HG03354 (cell line): ENCODE results near the gene NOS1.
A peak's percentile ranks its signal among the peaks of the same experiment; 100 is the strongest.
"Not testable (repeated sequence)": the region's sequence is repeated elsewhere in the genome, so short reads cannot be mapped to it uniquely, and the experiment has no call there.

Experiments used
- ATAC-seq: cut with Tn5 transposase; IDR thresholded peaks from one replicate; pipeline ENCODE4 v1.9.1; 2021; ENCODE audit warnings: mild to moderate bottlenecking; ENCODE audit not compliant: unreplicated experiment, poor library complexity, severe bottlenecking

NOS1 gene

GRCh38 chr12:117280019-117280680 is 81.3 kb downstream of the NOS1 start:
- no peak for ATAC-seq

- ATAC-seq = peak; percentile 71
These were observed 81.8 kb downstream of the NOS1 start for GRCh38 chr12:117279606-117280005.

GRCh38 chr12:117277875-117278274 is 83.6 kb downstream of the NOS1 start:
- no peak for ATAC-seq

GRCh38 chr12:117273091-117273490 is 88.3 kb downstream of the NOS1 start:
- no peak for ATAC-seq

- no peak for ATAC-seq
These were observed 88.7 kb downstream of the NOS1 start for GRCh38 chr12:117272690-117273089.

DNA sequence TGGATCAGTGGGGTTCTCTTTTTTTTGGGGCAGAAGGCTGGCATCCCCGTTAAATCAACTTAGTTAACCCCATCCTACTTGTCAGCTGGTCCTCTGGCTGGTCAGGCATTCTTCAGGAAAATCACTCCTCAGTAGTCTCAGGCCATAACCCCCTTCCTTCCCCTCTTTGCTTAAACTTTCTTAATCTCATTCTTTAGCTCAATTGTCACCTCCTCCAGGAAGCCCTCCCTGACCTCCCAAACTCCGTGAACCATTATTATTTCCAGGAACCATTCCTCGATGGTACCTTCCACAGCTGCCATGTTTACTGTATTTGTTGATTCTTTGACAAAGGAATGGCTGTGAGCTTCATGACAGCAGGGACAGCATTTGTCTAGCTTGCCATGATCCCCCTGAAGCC is 98.7 kb downstream of the NOS1 start:
- ATAC-seq = no peak

GRCh38 chr12:117261247-117261646 is 100.2 kb downstream of the NOS1 start:
- ATAC-seq = no peak

DNA sequence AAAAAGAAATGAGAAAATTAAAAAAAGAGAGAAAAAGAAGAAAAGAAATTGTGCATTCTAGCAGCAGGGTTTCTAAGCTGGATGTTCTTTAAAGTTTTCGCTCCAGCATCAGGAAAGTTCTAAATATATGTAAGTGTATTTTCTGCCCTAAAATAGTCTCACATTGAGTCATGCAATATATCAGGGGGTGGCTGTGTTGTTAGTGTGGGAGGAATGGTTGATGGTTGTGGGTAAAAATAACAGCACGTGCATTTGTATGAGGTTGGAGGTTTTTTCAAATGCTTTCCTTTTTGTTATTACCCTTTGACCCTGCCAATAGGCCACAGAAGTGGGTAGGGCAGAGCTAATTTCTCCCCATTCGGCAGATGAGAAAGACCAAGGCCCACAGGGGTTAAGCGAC is 106.0 kb downstream of the NOS1 start:
- ATAC-seq = no peak

DNA sequence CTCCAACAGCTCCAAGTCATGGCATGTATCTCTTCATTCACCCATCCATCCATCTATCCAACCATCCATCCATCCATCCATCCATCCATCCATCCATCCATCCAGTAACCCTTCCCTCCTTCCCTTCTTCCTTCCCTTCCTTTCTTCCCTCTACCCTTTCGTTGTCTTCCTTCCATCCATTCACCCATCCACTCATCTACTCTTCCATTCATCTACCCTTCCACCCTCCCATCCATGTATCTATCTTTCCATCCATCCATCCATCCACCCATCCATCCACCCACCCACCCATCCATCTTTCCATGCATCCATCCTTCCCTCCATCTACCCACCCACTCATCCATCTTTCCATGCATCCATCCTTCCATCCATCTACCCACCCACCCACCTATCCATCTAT is 117.9 kb downstream of the NOS1 start:
- ATAC-seq = no peak

- ATAC-seq = no peak
These were observed 119.7 kb downstream of the NOS1 start for GRCh38 chr12:117241697-117242096.

DNA sequence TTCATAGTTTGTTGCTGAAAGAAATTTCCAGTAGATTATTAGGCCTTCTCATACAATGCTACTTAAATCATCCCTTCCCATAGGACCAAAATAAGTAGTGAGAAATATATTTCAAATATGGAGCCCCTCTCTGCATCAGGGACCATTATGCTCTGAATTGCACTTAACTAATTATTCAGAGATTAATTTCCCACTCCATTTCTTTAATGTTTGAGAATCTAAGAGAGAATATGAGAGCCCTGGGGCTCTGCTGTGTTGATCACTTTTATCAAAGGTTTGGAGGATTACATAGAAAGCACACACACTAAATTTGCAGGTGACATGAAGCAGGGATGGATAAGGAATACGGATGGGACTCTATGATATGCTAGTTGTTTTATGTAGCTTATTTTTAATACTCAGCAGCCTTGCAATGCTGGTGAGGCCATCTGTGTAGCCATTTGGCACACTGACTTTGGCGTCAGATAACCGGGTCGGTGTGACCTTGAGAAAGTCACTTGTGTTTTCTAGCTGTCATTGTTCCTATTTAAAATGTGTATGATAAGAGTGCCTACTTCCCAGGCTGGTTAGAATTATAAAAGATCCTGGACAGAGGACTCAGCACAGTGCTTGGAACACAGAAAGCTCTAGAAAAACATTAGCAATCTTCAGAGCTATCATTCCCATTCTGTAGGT is 121.2 kb downstream of the NOS1 start:
- ATAC-seq = no peak

- peak; percentile 62 for ATAC-seq
These were observed 124.9 kb downstream of the NOS1 start for GRCh38 chr12:117236456-117237001.

- ATAC-seq = no peak
These were observed 126.2 kb downstream of the NOS1 start for GRCh38 chr12:117235261-117235660.

GRCh38 chr12:117234441-117234840 is 127.0 kb downstream of the NOS1 start:
- ATAC-seq = no peak

DNA sequence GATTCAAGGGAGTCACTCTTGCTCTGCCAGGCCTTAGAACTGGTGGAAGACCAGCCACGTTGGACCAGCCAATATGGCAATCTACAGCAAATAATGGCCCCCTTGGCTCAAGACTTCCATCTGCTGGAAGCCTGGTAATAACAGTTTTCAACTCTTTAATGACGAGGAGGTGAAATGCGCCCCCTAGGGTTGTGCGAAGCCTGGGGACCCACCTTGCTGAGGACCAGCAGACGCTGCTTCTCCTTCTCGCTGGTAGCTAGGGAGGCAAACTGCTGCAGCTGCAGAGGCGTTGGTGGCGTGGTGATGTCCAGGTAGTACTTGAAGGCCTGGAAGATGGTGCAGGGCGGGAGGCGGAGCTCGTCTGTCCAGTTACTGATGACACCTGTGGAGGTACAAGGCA is 129.7 kb downstream of the NOS1 start:
- no peak for ATAC-seq

- no peak for ATAC-seq
These were observed 133.2 kb downstream of the NOS1 start for GRCh38 chr12:117228239-117228638.

- no peak for ATAC-seq
These were observed 134.3 kb downstream of the NOS1 start for GRCh38 chr12:117227000-117227653.

DNA sequence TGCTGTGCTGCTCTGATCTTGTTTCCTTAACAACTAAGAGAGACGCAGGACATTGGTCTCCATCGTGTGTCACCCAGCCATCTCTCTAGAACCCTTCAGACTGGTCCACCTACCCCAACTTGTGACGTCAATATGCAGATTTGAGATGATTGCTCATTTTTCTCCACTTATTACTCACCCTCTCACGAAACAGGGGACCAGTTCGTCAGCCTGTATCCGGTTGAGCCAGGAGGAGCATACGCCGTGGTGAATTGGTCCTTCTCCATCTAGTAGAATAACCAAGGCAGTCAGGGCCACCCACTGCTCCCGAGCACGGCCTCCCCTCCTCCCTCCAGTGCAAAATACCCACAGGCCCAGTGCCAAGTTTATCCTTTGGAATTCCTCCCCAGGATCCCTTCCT is 134.9 kb downstream of the NOS1 start:
- ATAC-seq = no peak

DNA sequence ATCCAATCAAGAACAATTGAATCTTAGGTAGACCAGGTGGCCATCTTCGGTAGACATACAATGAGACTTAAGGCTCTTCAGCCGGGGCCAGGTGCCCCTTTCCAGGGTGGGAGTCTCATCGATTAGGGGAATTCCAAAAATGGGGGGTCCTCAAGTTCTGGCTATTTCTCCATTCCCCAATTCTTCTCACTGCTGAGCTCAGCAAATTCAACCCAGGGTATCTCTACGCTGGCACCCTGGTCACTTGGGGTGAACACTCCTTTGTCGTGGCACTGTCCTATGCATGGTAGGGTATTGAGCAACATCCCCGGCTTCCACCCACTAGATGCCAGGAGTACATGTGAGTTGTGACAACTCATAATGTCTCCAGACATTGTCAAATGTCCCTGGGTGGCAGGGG is 136.2 kb downstream of the NOS1 start:
- ATAC-seq = no peak

GRCh38 chr12:117220947-117221346 is 140.5 kb downstream of the NOS1 start:
- not testable (repeated sequence) for ATAC-seq

DNA sequence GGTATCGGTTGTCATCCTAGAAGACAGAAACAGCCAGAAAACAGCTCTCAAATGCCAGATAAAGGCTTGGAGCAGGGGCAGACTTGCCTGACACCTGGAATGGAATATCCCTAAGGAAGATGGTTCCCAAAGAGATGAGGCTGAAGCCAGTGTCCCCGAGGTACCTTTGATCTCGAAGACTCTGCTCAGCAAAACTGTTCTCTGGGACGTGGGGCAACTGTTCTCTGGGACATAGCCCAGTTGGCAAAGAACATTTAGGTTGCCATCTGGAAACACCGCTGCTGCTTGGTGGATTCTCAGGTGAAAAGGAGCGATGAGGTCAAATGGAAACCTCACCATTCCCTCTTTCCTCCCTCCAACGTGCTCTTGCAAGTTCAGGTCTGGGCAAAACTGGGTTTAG is 143.3 kb downstream of the NOS1 start:
- ATAC-seq = no peak
